Skeletal muscle satellite cell (primary cell): Measurements from ENCODE around the gene ZMPSTE24.
A peak's percentile ranks its signal among the peaks of the same experiment; 100 is the strongest.
"Not testable (repeated sequence)": the region's sequence is repeated elsewhere in the genome, so short reads cannot be mapped to it uniquely, and the experiment has no call there.

Source experiments
- H3K27me3 ChIP-seq: 2 replicates; pipeline ENCODE4 v1.7.0; 2013; ENCODE audit warnings: low read length; ENCODE audit not compliant: control insufficient read depth, insufficient read depth
- H3K36me3 ChIP-seq: 2 replicates; pipeline ENCODE4 v1.7.0; 2013; ENCODE audit warnings: mild to moderate bottlenecking, control low read depth, low read length; ENCODE audit not compliant: insufficient read depth
- H3K4me1 ChIP-seq: 2 replicates; pipeline ENCODE4 v1.7.0; 2013; ENCODE audit warnings: low read length; ENCODE audit not compliant: control insufficient read depth, insufficient read depth
- H3K4me2 ChIP-seq: 2 replicates; pipeline ENCODE4 v1.7.0; 2013; ENCODE audit warnings: mild to moderate bottlenecking, low read length
- H3K4me3 ChIP-seq: 2 replicates; pipeline ENCODE4 v1.7.0; 2013; ENCODE audit warnings: low read length
- H3K9ac ChIP-seq: 2 replicates; pipeline ENCODE4 v1.7.0; 2013; ENCODE audit warnings: mild to moderate bottlenecking, low read depth, low read length, moderate library complexity
- H3K9me3 ChIP-seq: replicated peaks from 2 replicates; pipeline ENCODE4 v1.7.0; 2013; ENCODE audit warnings: mild to moderate bottlenecking, control low read depth, low read length

Gene ZMPSTE24

GRCh38 chr1:40314721-40315238 is 56.7 kb downstream of the ZMPSTE24 start:
- Histone ChIP-seq H3K27me3 (peaks cover 35% of the 10 kb centered on the region), H3K4me2 (peak overlapping the region; percentile 76), H3K4me1 (peaks cover 31% of the 10 kb centered on the region), H3K4me3 (peak overlapping the region; percentile 43), H3K9ac (peak overlapping the region; percentile 37), H3K9me3 (no peaks in the 10 kb centered on the region), H3K36me3 (no peaks in the 10 kb centered on the region)

DNA sequence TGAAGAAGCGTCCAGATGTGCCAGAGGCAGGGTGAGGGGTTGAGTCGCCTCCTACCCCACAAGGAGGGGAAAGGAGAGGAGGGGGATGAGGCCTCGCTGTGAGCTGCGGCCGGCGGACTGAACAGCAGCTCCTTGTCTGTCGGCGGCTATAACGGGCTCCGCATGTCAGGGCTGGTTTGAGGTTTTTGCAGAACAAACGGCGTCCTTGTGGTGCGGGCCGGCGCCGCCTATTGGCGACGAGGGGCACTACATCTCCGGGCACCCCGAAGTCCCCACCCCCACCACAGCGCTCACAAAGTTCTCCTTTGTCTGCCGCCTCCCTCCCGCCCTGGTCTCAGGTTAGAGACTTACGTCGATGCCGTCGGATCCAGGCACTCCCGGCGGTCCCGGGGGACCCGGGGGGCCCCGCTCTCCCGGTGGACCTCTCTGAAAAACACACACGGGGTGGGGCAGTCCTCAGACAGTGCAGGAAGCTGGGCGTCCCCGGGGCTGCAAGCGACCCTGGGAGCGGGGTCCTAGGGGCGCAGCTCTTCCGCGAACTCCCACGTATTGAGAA is 57.3 kb downstream of the ZMPSTE24 start:
- no peaks in the 10 kb centered on the region for H3K9me3 ChIP-seq
- H3K4me2 ChIP-seq, result peak overlapping the region; percentile 76
- H3K36me3 ChIP-seq, result no peaks in the 10 kb centered on the region
- peak overlapping the region; percentile 37 for H3K9ac ChIP-seq
- peaks cover 35% of the 10 kb centered on the region for H3K27me3 ChIP-seq
- H3K4me1 ChIP-seq, result peaks cover 31% of the 10 kb centered on the region
- peak overlapping the region; percentile 56 for H3K4me3 ChIP-seq

DNA sequence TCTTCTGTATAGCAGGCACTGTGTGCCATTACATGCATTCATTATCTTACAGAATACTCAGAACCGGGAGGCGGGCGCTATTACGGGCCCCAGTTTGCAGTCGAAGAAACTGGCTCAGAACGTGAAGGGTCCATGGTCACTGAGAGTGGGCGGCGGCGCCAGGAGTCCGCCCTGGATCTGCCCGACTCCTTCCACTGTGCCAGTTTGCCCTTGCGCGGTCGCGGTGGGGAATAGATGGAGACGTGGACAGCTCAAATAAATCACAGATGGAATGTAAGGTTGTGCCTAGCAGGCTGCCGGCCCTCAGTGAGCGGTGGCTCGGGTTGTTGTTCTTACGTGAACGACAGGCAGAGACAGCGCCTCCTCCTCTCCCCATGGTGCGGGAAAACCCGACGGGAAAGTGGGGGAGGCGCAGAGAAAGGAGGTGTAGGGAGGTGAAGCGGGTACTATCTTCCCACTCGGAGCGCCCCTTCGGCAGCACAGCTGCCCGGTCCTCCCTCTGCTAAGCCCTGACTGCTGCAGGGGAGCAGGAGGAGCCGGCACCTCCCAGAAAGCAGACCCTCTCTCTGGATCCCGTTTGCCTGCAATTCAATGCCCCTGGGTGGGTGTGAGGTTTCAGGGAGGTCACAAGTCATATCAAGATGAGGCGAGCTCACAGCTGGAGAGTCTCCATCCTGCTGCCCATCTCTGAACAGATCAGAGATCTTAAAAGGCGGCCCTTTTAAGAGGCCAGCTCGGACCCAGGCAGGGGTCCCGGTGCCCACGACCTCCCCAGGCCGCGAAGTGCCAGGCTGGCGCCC is 58.0 kb downstream of the ZMPSTE24 start:
- peaks cover 35% of the 10 kb centered on the region for H3K27me3 ChIP-seq
- peak overlapping the region; percentile 73 for H3K4me2 ChIP-seq
- H3K9me3 ChIP-seq, result no peaks in the 10 kb centered on the region
- H3K36me3 ChIP-seq, result no peaks in the 10 kb centered on the region
- peaks cover 31% of the 10 kb centered on the region for H3K4me1 ChIP-seq
- H3K9ac ChIP-seq, result no peak overlapping the region
- peak overlapping the region; percentile 56 for H3K4me3 ChIP-seq

- H3K36me3 ChIP-seq, result no peaks in the 10 kb centered on the region
- H3K4me3 ChIP-seq, result peak within 1 kb of the TSS; percentile 56
- H3K9ac ChIP-seq, result no peak within 1 kb of the TSS
- H3K9me3 ChIP-seq, result no peaks in the 10 kb centered on the region
- H3K4me2 ChIP-seq, result peak within 1 kb of the TSS; percentile 73
- H3K4me1 ChIP-seq, result peaks cover 31% of the 10 kb centered on the region
- H3K27me3 ChIP-seq, result peaks cover 35% of the 10 kb centered on the region
Observed at GRCh38 chr1:40316595-40317393, 58.8 kb downstream of the ZMPSTE24 start, which contains the start of gene COL9A2. Gene COL9A2, minus strand, starts transcription at chr1:40317286. Its CDS starts 89 bp downstream, at chr1:40317197.

- no peak overlapping the region for H3K9ac ChIP-seq
- no peaks in the 10 kb centered on the region for H3K36me3 ChIP-seq
- no peak overlapping the region for H3K4me3 ChIP-seq
- H3K9me3 ChIP-seq, result no peaks in the 10 kb centered on the region
- peaks cover 35% of the 10 kb centered on the region for H3K27me3 ChIP-seq
- H3K4me2 ChIP-seq, result no peak overlapping the region
- peaks cover 31% of the 10 kb centered on the region for H3K4me1 ChIP-seq
Observed at GRCh38 chr1:40317394-40318074, 59.5 kb downstream of the ZMPSTE24 start.

DNA sequence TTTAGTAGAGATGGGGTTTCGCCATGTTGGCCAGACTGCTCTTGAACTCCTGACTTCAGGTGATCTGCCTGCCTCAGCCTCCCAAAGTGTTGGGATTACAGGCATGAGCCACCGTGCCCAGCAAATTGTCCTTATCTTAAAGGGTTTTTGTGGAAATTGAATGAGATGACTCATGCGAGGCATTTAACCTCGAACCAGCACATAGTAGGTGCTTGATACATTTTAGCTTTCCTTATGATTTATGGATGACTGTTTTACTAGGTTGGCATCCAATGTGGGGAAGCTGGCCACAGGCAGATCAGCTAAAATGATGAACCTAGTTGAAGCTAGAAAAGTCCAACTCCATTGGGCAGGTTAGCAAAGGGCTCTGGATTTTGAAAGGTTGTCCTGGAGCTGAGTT is 60.4 kb downstream of the ZMPSTE24 start:
- peaks cover 38% of the 10 kb centered on the region for H3K27me3 ChIP-seq
- H3K9ac ChIP-seq, result no peak overlapping the region
- H3K36me3 ChIP-seq, result no peaks in the 10 kb centered on the region
- H3K4me3 ChIP-seq, result no peak overlapping the region
- H3K9me3 ChIP-seq, result no peaks in the 10 kb centered on the region
- H3K4me1 ChIP-seq, result peaks cover 28% of the 10 kb centered on the region
- H3K4me2 ChIP-seq, result no peak overlapping the region

GRCh38 chr1:40318970-40319621 is 61.1 kb downstream of the ZMPSTE24 start:
- H3K36me3 ChIP-seq, result no peaks in the 10 kb centered on the region
- H3K9ac ChIP-seq, result no peak overlapping the region
- no peak overlapping the region for H3K4me2 ChIP-seq
- H3K4me1 ChIP-seq, result peaks cover 21% of the 10 kb centered on the region
- H3K9me3 ChIP-seq, result no peaks in the 10 kb centered on the region
- H3K4me3 ChIP-seq, result no peak overlapping the region
- H3K27me3 ChIP-seq, result peaks cover 44% of the 10 kb centered on the region

DNA sequence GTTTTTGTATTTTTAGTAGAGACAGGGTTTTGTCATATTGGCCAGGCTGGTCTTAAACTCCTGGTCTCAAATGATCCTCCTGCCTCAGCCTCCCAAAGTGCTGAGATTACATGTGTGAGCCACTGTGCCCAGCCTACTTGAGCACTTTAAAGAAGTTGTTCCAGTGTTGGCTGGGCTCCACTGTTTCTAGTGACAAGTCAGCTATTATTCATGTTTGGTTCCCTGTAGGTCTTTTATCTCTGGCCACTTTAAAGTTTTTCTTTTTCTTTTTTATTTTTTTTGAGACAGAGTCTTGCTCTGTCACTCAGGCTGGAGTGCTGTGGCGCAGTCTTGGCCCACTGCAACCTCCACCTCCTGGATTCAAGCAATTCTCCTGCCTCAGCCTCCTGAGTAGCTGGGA is 73.4 kb downstream of the ZMPSTE24 start:
- not testable (repeated sequence) for H3K36me3 ChIP-seq, H3K9me3 ChIP-seq, H3K4me3 ChIP-seq, H3K27me3 ChIP-seq, H3K4me2 ChIP-seq, H3K4me1 ChIP-seq, H3K9ac ChIP-seq

- Histone ChIP-seq H3K27me3 (peaks cover 8% of the 10 kb centered on the region), H3K4me2 (no peak overlapping the region), H3K4me3 (no peak overlapping the region), H3K36me3 (no peaks in the 10 kb centered on the region), H3K9ac (no peak overlapping the region), H3K9me3 (no peaks in the 10 kb centered on the region), H3K4me1 (no peaks in the 10 kb centered on the region)
Observed at GRCh38 chr1:40332695-40333094, 74.7 kb downstream of the ZMPSTE24 start.

DNA sequence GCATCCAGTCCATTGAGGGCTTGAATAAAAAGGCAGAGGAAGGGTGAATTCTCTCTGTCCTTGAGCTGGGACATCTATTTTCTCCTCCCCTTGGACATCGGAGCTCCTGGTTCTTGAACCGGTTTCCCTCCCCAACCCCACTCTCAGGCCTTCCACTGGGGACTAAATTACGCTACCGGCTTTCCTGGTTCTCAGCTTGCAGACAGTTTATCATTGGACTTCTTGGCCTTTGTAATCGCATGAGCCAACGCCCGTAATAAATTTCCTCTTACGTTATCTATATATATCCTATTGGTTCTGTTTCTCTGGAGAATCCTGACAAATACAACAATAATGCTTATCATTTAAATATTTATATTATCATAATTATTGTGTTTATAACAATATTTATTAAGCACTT is 79.4 kb downstream of the ZMPSTE24 start:
- Histone ChIP-seq H3K9ac (no peak overlapping the region), H3K4me3 (no peak overlapping the region), H3K9me3 (no peaks in the 10 kb centered on the region), H3K36me3 (no peaks in the 10 kb centered on the region), H3K4me2 (no peak overlapping the region), H3K4me1 (no peaks in the 10 kb centered on the region), H3K27me3 (peaks cover 14% of the 10 kb centered on the region)
